HG03565 (cell line): ENCODE data around the gene LSR.
"Not testable (repeated sequence)": the region's sequence is repeated elsewhere in the genome, so short reads cannot be mapped to it uniquely, and the experiment has no call there.

Experiments
- ATAC-seq: cut with Tn5 transposase; IDR thresholded peaks from one replicate; pipeline ENCODE4 v1.9.1; 2021; ENCODE audit warnings: mild to moderate bottlenecking, moderate library complexity; ENCODE audit not compliant: unreplicated experiment

The LSR gene

GRCh38 chr19:35217649-35217990 lies 31.2 kb upstream of the LSR start:
- ATAC-seq = no peak

GRCh38 chr19:35219008-35219407 lies 29.8 kb upstream of the LSR start:
- ATAC-seq = no peak

GRCh38 chr19:35220315-35220921 lies 28.4 kb upstream of the LSR start:
- ATAC-seq = no peak

- not testable (repeated sequence) for ATAC-seq
Measured at GRCh38 chr19:35220973-35221590, 27.7 kb upstream of the LSR start.

- ATAC-seq = no peak
Measured at GRCh38 chr19:35222373-35223015, 26.3 kb upstream of the LSR start.

- no peak for ATAC-seq
Measured at GRCh38 chr19:35223084-35223790, 25.6 kb upstream of the LSR start.

GRCh38 chr19:35223862-35224505 lies 24.8 kb upstream of the LSR start:
- no peak for ATAC-seq

- no peak for ATAC-seq
Measured at GRCh38 chr19:35224681-35225571, 23.9 kb upstream of the LSR start.

- ATAC-seq = no peak
Measured at GRCh38 chr19:35225951-35226350, 22.9 kb upstream of the LSR start.

- no peak for ATAC-seq
Measured at GRCh38 chr19:35226748-35227147, 22.1 kb upstream of the LSR start.

GRCh38 chr19:35228177-35228930 lies 20.4 kb upstream of the LSR start, which contains the start of gene FAM187B:
Gene FAM187B, minus strand, starts transcription at chr19:35228739. Its CDS starts 59 bp downstream, at chr19:35228680.
- ATAC-seq = no peak

GRCh38 chr19:35229601-35230000 lies 19.2 kb upstream of the LSR start:
- ATAC-seq = no peak

- no peak for ATAC-seq
Measured at GRCh38 chr19:35231956-35232645, 16.7 kb upstream of the LSR start.

GRCh38 chr19:35232912-35233311 lies 15.9 kb upstream of the LSR start:
- ATAC-seq = no peak

GRCh38 chr19:35236638-35237400 lies 12.0 kb upstream of the LSR start:
- ATAC-seq = no peak

- ATAC-seq = not testable (repeated sequence)
Measured at GRCh38 chr19:35239597-35239996, 9.2 kb upstream of the LSR start.

GRCh38 chr19:35240327-35240726 lies 8.5 kb upstream of the LSR start:
- no peak for ATAC-seq

GRCh38 chr19:35241417-35241816 lies 7.4 kb upstream of the LSR start:
- ATAC-seq = no peak
